GM21619 (cell line): ENCODE data around the gene TRIM3.
"Not testable (repeated sequence)": the region's sequence is repeated elsewhere in the genome, so short reads cannot be mapped to it uniquely, and the experiment has no call there.

ENCODE experiments used
- ATAC-seq: cut with Tn5 transposase; IDR thresholded peaks from one replicate; pipeline ENCODE4 v1.9.1; 2021; ENCODE audit not compliant: unreplicated experiment

Gene TRIM3

DNA sequence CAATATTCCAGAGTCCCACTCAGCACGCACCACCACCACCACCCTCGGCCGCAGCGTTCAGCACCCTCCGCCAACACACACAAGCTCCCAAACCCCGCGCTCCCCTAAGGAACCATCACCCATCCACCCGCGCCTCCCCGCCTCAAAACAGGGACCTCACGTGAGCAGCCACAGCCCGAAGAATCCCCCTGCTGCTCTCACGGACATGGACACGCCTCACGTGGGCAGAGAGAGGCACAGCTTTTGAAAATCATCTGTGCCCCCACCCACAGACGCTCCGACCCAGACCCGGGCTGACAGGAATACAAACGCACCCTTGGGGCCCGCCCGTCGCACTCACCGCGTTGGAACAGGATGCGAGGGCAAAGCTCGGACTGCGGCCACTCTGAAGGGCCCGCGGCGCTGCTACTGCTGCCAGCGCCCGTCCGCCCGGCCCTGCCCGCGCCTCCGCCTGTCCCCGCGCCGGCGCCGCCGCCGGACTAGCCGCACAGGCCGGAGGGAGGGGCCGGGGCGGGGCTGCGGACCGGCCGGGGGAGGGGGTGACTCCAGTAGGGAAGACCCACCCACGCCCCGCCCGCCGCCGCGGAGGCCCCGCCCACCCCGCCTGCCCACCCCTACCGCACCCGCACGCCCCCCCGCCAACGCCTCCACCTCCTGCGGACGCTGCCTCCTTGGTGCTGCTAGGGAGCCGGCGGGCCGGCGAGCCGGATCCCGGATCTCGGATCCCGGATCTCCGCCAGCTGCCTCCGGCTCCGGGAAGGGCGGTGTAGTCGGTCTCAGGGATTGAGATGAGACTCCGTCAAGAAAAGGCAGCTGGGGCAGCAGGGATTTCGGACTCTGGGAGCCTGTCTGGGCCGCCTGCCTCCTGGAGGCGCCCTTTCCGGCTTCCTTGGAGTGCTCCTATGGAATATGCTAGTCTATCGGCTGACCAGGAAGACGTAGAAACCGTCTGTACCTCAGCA lies at the start of gene TRIM3:
TSS of gene TRIM3 (minus strand) at position 491 of the 962 bp plus-strand sequence. CDS start 8,246 bp downstream, outside the sequence.
- peak; percentile 64 for ATAC-seq

DNA sequence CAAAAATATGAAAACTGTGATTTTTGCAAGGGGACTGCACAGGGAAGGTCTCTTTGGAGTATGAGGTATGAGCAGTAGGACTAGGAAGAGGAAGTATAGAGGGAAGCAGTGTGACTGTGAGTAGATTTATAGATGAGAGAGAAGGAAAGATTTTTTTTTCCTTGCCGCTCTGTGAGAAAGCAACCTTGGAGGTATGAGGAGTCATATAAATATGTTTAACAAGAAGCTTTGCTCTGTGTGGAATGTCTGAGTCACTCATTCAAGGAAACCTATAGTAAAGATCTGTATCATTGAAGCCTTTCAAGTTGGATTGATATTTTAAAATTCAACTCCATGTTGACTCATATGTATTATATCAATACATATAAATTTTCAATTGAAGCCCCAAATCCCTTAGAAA lies 49.5 kb upstream of the TRIM3 start:
- no peak for ATAC-seq

DNA sequence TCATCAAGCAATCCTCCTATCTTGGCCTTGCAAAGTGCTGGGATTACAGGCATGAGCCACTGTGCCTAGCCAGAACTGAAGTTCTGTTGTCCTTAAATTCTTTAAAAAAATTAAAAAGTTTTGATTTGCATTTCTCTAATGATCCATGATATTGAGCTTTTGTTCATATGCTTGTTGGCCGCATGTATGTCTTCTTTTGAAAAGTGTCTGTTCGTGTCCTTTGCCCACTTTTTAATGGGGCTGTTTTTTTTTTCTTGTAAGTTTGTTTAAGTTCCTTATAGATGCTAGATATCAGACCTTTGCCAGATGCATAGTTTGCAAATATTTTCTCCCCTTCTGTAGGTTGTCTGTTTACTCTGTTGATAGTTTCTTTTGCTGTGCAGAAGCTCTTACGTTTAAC lies 48.2 kb upstream of the TRIM3 start:
- not testable (repeated sequence) for ATAC-seq

DNA sequence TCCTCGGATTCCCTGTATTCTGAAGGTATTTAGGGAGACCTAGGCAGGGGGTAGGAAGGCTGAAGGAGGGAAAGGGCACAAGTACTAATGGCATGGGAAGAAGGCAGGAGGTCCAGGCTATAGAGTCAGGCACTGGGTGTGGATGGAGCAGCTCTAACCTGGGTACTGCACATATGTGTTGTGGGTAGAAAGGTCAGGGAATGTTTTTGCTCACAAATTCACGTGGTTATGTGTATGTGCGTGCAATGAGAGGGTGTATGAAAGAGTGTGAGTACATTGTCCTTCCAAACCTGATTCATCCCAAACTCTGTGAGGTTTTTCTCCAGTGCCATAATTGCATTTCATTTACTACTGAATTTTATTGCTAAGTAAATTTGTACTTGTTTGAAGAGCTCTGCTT lies 46.5 kb upstream of the TRIM3 start:
- no peak for ATAC-seq

DNA sequence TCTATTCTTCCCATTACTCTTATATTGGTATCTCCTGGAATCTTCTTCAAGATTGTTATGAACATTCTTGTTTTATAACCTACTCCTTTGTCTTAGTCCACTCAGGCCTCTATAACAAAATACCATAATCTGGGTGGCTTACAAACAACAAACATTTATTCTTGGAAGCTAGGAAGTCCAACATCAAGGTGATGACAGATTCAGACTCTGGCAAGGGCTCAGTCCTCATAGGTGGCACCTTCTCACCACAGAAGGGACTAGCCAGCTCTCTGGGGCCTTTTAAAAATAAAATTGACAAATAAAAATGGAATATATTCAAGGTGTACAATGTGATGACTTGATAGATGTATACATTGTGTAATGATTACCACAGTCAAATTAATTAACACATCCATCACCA lies 43.1 kb upstream of the TRIM3 start:
- no peak for ATAC-seq

GRCh38 chr11:6505577-6506240 lies 32.0 kb upstream of the TRIM3 start:
- peak; percentile 54 for ATAC-seq

GRCh38 chr11:6504166-6504565 lies 30.4 kb upstream of the TRIM3 start:
- ATAC-seq = no peak

DNA sequence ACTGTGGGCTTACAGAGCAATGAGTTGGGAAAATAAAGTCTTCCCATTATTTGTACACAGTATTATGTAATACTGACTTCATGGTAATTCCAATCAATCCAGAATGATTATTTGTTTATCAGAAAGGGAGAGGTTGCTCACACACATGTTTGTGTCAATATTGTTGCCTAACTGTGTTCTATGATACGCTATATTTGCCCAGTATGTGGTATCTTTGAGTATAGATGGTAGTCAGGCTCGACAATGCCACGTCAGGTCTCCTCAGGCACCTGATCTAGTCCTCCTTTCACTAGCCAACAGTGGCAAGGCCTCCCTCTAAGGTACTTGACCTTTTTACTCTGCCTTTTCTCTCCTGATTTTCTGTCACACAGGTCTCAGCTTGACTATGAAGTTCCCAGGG lies 28.6 kb upstream of the TRIM3 start:
- no peak for ATAC-seq

DNA sequence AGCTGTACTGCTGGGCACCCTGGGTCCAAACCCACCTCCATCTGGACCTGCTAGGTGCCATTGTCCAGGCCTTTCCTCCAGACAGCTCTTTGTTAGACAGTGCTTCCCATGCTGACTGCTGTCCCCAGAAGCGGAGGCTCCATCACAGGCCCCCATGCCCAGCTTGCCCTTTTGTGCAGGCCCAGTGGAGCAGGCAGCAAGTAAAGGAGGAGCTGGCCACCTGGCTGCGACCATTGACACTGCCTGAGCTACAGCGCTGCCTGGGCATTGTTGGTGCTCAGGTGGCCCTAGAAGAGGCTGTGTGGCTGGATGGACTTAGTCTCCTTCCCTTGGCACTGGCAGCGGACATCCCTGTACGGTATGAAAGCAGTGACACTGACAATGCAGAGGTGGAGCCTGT lies 24.8 kb upstream of the TRIM3 start:
- no peak for ATAC-seq

- ATAC-seq = no peak
Measured at GRCh38 chr11:6498121-6498520, 24.4 kb upstream of the TRIM3 start.

DNA sequence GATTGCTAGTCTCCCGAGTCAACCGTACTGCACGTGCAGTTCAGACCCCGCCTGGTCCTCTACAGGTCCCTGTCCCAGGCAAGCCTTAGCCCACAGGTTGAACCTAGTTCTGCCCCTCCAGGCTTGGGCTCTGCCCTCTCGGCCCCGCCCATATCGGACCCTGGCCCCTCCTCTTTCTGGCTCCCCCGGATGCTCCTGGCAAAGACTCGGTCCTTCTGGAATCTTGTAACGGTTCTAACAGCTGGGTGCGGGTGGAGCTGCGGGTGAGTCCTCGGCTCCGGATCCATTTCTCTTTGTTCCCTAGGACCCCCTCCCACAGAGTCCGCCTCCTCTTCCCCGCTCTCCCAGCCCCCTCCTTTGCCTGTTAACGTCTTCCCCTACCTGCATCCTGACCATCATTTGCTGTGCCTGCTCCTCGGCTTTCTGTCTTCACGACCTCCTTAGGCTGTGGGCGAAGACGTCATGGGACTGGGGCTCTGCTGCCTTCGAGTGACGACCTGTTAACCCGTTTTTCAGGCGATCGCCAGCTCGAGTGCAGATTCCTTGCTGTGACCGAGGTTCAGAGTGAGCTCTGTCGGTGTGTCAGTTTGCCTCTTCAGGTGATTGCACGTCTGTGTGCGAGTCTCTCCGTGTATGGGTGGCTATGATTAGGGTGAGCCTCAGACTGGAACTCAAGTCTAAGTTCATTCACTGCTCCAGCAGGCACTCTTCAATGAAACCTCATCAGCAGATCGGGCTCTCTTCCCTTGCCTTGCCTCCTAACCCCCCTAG lies 23.5 kb upstream of the TRIM3 start, which contains the start of gene DNHD1:
TSS of gene DNHD1 (plus strand) at position 212 of the 771 bp plus-strand sequence. CDS start 936 bp downstream, outside the sequence.
- ATAC-seq = no peak

DNA sequence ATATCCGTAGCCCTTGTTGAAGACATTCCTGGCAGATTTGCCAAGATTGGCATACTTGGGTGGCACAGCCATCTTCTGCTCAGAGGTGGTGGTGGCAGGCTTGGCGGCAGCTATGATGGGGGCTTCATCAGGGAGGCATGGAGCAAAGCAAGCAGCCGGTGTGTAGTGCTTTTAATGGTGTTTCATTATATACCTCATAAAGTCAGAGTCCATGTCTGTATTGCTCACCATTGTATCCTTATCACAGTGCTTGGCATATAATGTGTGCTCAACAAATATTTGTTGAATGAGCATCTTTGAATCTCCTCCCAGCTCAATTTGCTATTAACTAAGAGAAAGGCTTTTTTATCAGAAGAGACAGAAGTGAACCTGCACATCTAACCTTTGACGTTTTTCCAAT lies 15.6 kb upstream of the TRIM3 start:
- no peak for ATAC-seq

DNA sequence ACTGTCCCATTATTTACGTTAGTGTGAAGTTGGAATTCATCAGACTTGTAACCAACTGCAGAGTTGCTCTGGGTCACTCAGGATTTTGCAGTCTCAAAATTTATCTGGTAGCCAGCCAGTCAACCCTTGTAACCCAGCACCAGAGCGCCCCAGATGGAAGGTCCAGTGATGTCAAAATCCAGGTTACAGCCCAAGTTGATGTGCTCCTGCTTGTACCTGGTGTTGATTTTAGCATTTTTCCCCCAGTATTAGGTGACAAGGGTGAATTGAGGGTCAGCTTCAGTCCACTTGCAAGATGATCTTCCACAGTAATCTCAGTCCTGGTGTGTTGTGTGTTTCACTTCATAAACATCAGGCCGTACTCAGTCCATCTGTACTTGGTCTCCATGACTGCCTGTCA lies 15.1 kb upstream of the TRIM3 start:
- no peak for ATAC-seq

DNA sequence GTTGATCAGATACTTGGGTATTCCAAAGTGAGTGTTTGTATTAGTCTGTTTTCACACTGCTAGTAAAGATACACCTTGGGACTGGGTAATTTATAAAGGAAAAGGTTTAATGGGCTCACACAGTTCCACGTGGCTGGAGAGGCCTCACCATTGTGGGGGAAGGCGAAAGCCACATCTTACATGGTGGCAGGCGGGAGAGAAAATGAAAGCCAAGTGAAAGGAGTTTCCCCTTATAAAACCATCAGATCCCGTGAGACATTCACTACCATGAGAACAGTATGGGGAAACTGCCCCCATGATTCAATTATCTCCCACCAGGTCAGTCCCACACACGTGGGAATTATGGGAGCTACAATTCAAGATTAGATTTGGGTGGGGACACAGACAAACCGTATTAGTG lies 14.6 kb upstream of the TRIM3 start:
- no peak for ATAC-seq

- ATAC-seq = peak; percentile 52
Measured at GRCh38 chr11:6486938-6487337, 13.2 kb upstream of the TRIM3 start.

- no peak for ATAC-seq
Measured at GRCh38 chr11:6486256-6486655, 12.5 kb upstream of the TRIM3 start.

- ATAC-seq = no peak
Measured at GRCh38 chr11:6485661-6486060, 11.9 kb upstream of the TRIM3 start.

- no peak for ATAC-seq
Measured at GRCh38 chr11:6483015-6483414, 9.3 kb upstream of the TRIM3 start.

DNA sequence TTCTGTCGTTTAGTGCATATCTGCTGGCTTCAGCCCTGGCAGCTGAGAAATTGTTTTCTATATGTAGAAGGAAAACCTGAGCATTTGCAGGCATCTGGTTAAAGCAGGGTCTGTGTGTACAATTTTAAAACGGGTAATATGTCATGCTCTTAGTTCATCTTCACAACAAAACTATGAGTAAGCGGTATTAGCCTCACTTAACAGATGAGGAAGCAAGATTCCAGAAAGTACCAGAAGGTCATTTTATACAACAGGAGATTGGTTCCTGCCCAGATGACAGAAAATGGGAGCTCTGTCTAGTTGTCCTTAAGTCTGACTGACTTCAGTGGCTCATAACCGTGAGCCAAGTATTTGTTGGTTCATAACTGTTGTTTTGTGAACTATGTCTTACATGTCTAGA lies 8.7 kb upstream of the TRIM3 start:
- ATAC-seq = no peak

GRCh38 chr11:6481924-6482275 lies 8.2 kb upstream of the TRIM3 start:
- ATAC-seq = no peak
